Inflammatory macrophage treated with lipopolysaccharide for 1 hour (primary cell): ENCODE results near the gene FMN2.

Source experiments
- DNase-seq, 2 donors: peaks; one replicate each; pipeline ENCODE4 v3.0.0-alpha.2; 2020 to 2022

FMN2 gene

GRCh38 chr1:240201931-240202330 is 110.2 kb downstream of the FMN2 start:
- no peak for DNase-seq

GRCh38 chr1:240207073-240207709 is 115.5 kb downstream of the FMN2 start:
- no peak for DNase-seq

GRCh38 chr1:240210026-240210425 is 118.3 kb downstream of the FMN2 start:
- DNase-seq: no peak

- no peak for DNase-seq
Observed at GRCh38 chr1:240212556-240212955, 120.9 kb downstream of the FMN2 start.

GRCh38 chr1:240217403-240217802 is 125.7 kb downstream of the FMN2 start:
- DNase-seq: no peak

GRCh38 chr1:240219104-240219503 is 127.4 kb downstream of the FMN2 start:
- DNase-seq: no peak

- DNase-seq: no peak
Observed at GRCh38 chr1:240226102-240226501, 134.4 kb downstream of the FMN2 start.

- DNase-seq: no peak
Observed at GRCh38 chr1:240230816-240231215, 139.1 kb downstream of the FMN2 start.

GRCh38 chr1:240232530-240232929 is 140.8 kb downstream of the FMN2 start:
- DNase-seq: no peak

GRCh38 chr1:240234485-240235210 is 143.0 kb downstream of the FMN2 start:
- no peak for DNase-seq

- no peak for DNase-seq
Observed at GRCh38 chr1:240235521-240236288, 144.0 kb downstream of the FMN2 start.

- no peak for DNase-seq
Observed at GRCh38 chr1:240237305-240237721, 145.6 kb downstream of the FMN2 start.

- no peak for DNase-seq
Observed at GRCh38 chr1:240239309-240239708, 147.6 kb downstream of the FMN2 start.

GRCh38 chr1:240241278-240241677 is 149.6 kb downstream of the FMN2 start:
- DNase-seq: no peak

- DNase-seq: no peak
Observed at GRCh38 chr1:240242601-240243144, 151.0 kb downstream of the FMN2 start.

GRCh38 chr1:240244968-240245628 is 153.4 kb downstream of the FMN2 start:
- DNase-seq: no peak

- no peak for DNase-seq
Observed at GRCh38 chr1:240245629-240246020, 153.9 kb downstream of the FMN2 start.

- no peak for DNase-seq
Observed at GRCh38 chr1:240247899-240248298, 156.2 kb downstream of the FMN2 start.

- DNase-seq: no peak
Observed at GRCh38 chr1:240254006-240254405, 162.3 kb downstream of the FMN2 start.

GRCh38 chr1:240254778-240255291 is 163.2 kb downstream of the FMN2 start:
- DNase-seq: no peak

- no peak for DNase-seq
Observed at GRCh38 chr1:240255922-240256321, 164.2 kb downstream of the FMN2 start.

- no peak for DNase-seq
Observed at GRCh38 chr1:240256836-240257503, 165.3 kb downstream of the FMN2 start.
